HTR-8/SVneo (cell line): ENCODE measurements around the gene HLA-DQB1.
"Not testable (repeated sequence)": the region's sequence is repeated elsewhere in the genome, so short reads cannot be mapped to it uniquely, and the experiment has no call there.

Experiments
- DNase-seq: peaks from one replicate; pipeline ENCODE4 v3.0.0; 2011; ENCODE audit warnings: low spot score, mixed read lengths; ENCODE audit not compliant: insufficient read length
- FAIRE-seq: peaks from 2 replicates; lab custom pipeline; 2011; peaks lifted over from hg19 to GRCh38; lab: Jason Lieb, UNC

Gene HLA-DQB1

GRCh38 chr6:32666420-32667300 is at the start of gene HLA-DQB1:
TSS of gene HLA-DQB1 (minus strand) at chr6:32666657. CDS start at chr6:32666607, 50 bp downstream.
- DNase-seq (peak; percentile 60), FAIRE-seq (peak; percentile 48)

DNA sequence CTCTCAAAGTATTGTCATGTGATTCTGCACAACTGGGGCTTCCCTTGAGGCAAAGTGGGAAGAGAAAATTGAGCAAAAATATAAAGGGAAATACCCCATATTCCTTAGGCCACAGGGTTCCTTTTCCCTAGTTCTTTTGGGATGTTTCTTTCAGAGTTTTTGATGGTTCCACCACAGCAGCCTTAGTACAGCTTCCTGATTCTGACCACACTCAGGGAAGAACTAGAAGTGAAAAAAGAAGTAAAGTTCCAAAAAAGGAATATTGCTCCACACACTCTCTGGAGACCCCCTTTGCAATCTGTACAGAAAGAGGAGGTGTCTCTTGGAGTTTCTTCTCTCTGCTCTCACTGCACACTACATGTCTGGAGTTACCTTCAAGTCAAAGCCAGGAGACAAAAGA is 46.8 kb upstream of the HLA-DQB1 start:
- DNase-seq (no peak), FAIRE-seq (no peak)

- FAIRE-seq: no peak
- DNase-seq: no peak
Measured at GRCh38 chr6:32709625-32710024, 43.2 kb upstream of the HLA-DQB1 start.

- FAIRE-seq: not testable (repeated sequence)
Measured at GRCh38 chr6:32705164-32705563, 38.7 kb upstream of the HLA-DQB1 start.

DNA sequence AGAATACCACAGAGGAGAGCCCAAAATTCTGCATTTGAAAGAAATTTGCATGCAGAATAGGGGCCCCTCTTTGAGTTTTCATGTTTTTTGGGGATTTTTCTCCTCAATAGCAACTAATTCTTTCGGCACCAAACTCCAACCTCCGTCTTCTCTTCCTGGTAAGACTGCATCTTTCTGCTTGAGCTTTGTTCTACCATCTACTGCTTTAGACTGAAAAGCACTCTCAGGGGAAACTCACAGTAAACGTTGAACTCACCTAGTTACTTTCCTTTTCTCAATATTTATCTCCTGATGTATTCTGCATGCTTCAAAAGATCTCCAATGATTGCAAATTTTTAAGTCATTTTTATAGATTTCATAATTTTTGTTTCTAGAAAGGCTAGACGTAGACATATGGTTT is 36.9 kb upstream of the HLA-DQB1 start:
- FAIRE-seq: no peak
- DNase-seq: no peak

More at GRCh38 chr6:32705164-32705563, 38.7 kb upstream of the HLA-DQB1 start:
- not testable (repeated sequence) for DNase-seq

GRCh38 chr6:32700391-32701040 is 34.1 kb upstream of the HLA-DQB1 start:
- FAIRE-seq (peak; percentile 66), DNase-seq (peak; percentile 54)

GRCh38 chr6:32697031-32697430 is 30.6 kb upstream of the HLA-DQB1 start:
- no peak for FAIRE-seq
- no peak for DNase-seq

- DNase-seq (no peak), FAIRE-seq (no peak)
Measured at GRCh38 chr6:32692019-32692418, 25.6 kb upstream of the HLA-DQB1 start.

GRCh38 chr6:32689531-32690501 is 23.4 kb upstream of the HLA-DQB1 start:
- FAIRE-seq (no peak), DNase-seq (no peak)

- FAIRE-seq (no peak), DNase-seq (no peak)
Measured at GRCh38 chr6:32685603-32686002, 19.1 kb upstream of the HLA-DQB1 start.

DNA sequence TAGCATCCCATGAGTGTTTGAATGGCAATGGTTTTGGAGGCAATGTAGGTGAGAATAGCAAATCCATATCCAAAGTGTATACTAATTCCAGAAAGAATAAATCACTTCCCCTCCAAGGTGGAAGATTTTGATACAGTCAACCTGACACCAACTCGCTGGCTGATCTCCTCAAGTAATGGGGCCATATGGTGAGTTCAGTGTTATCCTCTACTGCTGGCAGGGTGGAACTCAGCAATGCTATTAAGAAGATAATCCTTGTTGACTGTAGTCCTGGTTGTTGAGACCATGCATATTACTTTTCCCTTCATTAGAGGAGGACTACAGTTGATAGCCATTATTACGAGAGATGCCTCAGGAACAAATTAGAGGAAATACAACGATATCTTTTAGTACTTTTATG is 17.8 kb upstream of the HLA-DQB1 start:
- no peak for FAIRE-seq
- DNase-seq: no peak

DNA sequence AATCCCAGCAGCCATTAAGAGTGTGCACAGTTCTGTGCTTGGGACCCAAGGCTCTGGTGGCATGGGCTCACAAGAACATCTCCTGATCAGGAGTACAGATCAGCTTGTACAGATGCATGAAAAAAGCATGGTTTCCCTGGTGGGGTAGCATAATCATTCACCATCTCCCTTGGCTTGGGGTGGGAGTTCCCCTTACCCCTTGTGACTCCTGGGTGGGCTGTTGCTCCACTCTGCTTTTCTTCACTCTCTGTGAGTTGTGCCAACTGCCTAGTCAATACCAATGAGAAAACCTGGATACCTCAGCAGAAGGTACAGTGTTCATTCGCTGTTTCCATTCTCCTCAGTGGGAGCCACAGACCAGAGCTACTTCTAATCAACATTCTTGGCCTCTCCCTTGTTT is 13.6 kb upstream of the HLA-DQB1 start:
- DNase-seq: no peak
- no peak for FAIRE-seq

DNA sequence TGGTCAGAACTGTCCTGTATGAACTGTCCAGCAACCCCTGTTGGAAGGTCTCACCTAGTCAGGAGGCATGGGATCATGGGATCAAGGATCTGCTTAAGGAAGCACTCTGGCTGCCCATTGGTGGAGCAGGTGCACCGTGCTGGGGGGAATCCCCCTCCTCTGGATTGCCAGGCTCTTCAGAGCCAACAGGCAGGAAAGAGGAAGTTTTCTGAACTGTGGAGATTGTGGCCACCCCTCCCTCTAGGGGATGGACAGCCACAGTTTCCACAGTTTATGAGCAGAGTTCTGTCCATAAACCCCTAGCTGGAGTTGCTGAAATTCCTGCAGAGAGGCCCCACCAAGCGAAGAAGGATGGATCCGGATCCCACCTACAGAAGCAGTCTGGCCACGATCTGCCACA is 13.0 kb upstream of the HLA-DQB1 start:
- FAIRE-seq (no peak), DNase-seq (no peak)

DNA sequence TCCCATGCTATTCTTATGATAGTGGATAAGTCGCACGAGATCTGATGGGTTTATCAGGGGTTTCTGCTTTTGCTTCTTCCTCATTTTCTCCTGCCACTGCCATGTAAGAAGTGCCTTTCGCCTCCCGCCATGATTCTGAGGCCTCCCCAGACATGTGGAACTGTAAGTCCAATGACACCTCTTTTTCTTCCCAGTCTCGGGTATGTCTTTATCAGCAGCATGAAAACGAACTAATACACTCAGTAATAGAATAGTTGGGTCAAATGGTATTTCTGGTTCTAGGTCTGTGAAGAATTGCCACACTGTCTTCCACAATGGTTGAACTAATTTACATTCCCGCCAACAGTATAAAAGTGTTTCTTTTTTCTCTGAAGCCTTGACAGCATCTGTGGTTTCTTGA is 7.7 kb upstream of the HLA-DQB1 start:
- FAIRE-seq, DNase-seq: not testable (repeated sequence)

- FAIRE-seq: not testable (repeated sequence)
Measured at GRCh38 chr6:32671908-32672307, 5.5 kb upstream of the HLA-DQB1 start.

GRCh38 chr6:32669893-32670292 is 3.4 kb upstream of the HLA-DQB1 start:
- DNase-seq (no peak), FAIRE-seq (no peak)

More at GRCh38 chr6:32671908-32672307, 5.5 kb upstream of the HLA-DQB1 start:
- not testable (repeated sequence) for DNase-seq

GRCh38 chr6:32669240-32669639 is 2.8 kb upstream of the HLA-DQB1 start:
- no peak for FAIRE-seq
- DNase-seq: no peak

DNA sequence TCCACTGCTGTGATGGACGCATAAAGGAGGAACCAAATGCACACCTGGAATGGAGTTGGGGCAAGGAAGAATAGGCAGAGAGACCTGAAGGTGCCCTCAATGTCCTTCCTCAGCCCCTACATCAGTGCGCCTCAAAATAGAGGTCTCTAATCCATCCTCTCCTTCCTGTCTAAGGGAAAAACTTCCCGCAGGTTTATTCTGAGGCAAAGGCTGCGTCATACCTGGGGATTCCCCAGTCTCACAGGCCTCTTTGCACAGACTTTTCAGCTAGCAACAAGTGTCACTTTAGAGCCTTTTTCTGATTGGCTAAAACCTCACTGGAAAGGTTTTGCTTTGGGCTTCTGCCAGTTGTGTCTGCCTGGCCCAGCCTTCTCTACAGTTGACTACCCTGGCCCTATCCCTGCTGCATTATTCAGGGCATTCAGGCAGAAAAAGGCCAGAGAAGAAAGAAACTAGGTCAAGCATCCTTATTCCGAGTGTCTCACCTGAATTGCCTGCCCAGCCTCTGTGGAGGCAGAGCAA is 1.8 kb upstream of the HLA-DQB1 start:
- DNase-seq (peak; percentile 39), FAIRE-seq (no peak)

- FAIRE-seq: no peak
- no peak for DNase-seq
Measured at GRCh38 chr6:32665661-32666060, 796 bp downstream of the HLA-DQB1 start.

- DNase-seq: no peak
- no peak for FAIRE-seq
Measured at GRCh38 chr6:32664827-32665362, 1.6 kb downstream of the HLA-DQB1 start.
